AML-193 (cell line): ENCODE results near the gene AHNAK2.
"Not testable (repeated sequence)": the region's sequence is repeated elsewhere in the genome, so short reads cannot be mapped to it uniquely, and the experiment has no call there.

ENCODE experiments used
- DNase-seq, 2 experiments: peaks; one replicate each; lab custom pipeline; 2025; lab: John Stamatoyannopoulos, UW

AHNAK2 gene

GRCh38 chr14:104898870-104899510 is 79.2 kb downstream of the AHNAK2 start:
- no peak for DNase-seq

- DNase-seq: no peak
Observed at GRCh38 chr14:104898195-104898558, 80.0 kb downstream of the AHNAK2 start.

GRCh38 chr14:104897330-104898194 is 80.6 kb downstream of the AHNAK2 start:
- DNase-seq: no peak

DNA sequence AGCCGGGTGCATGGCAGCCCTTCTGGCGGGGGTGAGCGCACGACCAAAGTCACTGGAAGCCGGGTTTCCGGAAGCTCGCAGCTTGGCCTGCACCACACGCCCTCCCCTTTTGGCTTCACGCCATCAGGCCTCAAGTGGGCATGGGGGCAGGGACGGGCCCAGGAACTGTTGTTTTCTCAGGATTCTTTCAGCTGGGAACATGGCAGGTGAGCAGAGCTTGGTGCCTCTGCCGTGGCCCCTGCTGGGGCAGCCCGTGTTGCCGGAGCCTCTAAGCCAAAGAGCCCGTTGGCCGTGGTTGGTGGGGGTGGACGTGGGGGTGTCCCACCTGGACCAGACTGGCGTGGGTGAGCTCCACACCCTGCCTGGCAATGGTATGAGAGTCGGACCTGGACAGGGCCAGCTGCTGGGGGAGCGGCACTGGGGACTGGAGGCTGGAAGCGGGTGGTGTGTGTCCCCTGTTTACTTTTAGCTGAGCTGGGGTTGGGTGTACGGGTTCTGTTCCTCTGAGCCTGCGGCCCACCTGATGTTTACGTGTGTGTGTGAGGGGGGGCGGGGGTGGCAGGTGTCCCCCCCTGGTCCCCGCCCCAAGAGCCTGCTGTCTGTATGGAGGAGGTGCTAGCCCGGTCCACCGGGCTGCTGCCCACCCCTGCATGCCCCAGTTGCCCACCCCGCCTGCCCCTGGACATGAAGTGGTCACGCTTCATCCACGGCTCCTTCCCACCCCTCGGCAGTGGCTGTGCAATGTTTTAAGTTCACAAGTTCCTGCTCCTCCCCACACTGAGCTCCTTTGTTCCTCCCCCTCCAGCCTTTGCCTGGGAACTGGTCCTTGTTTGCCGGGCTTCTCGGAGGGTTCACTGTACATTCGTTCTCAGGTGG is 82.2 kb downstream of the AHNAK2 start:
- DNase-seq: no peak

GRCh38 chr14:104895207-104895785 is 82.9 kb downstream of the AHNAK2 start:
- no peak for DNase-seq

- DNase-seq: no peak
Observed at GRCh38 chr14:104894331-104895206, 83.6 kb downstream of the AHNAK2 start.

- no peak for DNase-seq
Observed at GRCh38 chr14:104893435-104894207, 84.6 kb downstream of the AHNAK2 start.

GRCh38 chr14:104892531-104893434 is 85.4 kb downstream of the AHNAK2 start:
- DNase-seq: no peak

DNA sequence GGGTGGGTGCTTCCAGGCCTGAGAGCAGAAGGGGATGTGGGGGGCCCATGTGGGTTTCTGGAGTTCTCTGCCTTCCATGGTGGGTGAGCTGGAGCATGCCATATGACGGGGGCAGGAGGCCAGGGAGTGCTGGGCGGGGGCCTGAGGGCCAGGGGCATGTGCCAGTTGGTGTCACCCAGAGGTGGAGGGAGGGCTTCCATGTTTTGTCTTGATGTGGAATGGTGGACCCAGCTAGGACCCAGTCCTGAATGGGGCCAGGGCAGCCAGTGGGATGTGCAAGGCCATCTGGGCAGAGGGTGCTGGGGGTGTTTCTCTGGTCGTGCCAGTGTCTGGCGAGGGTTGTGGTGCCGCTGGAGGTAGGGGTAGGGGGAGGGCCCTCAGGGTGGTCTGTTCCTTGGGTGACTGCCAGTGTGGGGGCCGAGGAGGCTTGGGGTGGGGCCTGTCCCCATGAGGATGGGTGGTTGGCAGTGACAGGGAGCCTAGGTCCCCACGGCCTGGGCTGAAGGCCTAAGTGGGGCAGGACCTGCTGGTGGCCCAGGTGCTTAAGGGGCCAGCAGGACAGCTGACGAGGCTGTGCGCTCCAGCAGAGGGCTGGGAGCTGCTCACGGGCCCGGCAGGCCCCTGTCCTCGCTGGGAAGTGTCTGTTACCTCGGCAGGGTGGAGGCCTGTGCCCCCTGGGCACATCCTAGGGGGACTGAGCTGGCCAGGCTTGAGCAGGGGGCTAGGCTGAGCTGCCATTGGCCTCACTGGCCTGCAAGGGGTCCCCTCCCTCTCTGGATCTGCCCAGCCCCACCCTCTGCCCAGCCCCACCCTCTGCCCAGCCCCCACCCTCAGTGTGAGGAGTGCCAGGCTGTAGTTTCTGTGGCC is 86.3 kb downstream of the AHNAK2 start:
- DNase-seq: no peak

GRCh38 chr14:104891121-104891551 is 87.0 kb downstream of the AHNAK2 start:
- no peak for DNase-seq

DNA sequence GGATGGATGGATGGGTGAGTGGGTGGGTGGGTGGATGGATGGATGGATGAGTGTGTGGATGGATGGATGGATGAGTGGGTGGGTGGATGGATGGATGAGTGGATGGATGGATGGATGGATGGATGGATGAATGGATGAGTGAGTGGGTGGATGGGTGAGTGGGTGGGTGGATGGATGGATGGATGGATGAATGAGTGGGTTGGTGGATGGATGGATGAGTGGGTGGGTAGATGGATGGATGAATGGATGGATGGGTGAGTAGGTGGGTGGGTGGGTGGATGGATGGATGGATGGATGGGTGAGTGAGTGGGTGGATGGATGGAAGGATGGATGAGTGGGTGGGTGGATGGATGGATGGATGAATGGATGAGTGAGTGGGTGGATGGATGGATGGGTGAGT is 87.9 kb downstream of the AHNAK2 start:
- not testable (repeated sequence) for DNase-seq

DNA sequence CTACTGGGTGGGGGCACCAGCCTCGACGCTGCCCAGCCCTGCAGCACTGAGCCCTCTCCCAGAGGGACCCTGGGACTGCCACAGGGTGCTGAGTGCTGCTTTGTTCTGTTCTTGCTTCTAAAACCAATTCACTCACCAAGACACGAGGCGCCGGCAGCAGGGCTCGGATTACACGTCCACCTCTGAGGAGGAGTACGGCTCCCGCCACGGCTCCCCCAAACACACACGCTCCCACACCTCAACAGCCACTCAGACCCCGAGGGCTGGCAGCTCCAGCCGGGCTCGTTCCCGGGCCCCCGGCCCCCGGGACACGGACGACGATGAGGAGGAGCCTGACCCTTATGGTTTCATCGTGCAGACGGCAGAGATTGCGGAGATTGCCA is 88.8 kb downstream of the AHNAK2 start:
- DNase-seq: no peak

DNA sequence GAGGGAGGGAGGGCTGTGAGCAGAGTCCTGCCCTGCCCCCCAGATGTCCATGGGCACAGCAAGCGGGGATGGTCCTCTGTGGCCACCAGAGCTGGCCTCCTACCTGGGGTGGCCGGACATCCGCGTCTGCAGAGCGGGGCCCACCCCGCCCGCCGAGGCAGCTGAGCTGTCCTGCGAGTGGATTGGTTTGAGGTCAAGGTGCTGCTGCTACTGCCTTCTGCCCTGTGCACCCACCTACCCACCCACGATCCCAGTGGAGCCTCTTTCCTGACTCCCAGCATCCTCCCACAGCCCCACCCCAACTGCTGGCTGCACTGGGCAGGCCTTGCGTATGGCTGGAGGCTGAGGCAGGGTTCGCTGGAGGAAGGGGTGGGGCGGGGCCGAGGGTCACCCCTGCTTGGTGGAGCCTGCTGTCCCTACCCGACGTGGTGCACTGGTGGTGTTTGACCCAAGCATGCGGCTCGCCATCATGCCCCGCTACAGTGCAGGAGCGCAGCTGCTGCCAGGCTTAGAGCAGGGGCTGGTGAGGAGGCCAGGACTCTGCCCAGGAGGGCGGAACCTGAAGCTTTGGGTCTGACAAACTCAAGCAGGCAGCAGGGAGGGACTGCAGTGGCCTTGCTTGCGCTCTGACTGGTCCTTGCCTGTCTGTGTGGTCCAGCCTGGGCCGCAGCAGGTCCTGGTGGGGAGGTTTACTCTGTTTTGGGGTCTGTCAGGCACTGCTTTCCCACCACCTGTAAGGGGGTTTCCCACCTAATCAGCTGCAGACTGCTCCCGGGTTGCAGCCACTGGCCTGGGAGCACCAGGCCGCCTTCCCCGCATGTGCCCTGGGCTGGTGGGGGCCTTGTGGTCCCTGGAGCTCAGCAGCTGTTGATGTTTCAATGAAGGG is 89.4 kb downstream of the AHNAK2 start:
- no peak for DNase-seq

DNA sequence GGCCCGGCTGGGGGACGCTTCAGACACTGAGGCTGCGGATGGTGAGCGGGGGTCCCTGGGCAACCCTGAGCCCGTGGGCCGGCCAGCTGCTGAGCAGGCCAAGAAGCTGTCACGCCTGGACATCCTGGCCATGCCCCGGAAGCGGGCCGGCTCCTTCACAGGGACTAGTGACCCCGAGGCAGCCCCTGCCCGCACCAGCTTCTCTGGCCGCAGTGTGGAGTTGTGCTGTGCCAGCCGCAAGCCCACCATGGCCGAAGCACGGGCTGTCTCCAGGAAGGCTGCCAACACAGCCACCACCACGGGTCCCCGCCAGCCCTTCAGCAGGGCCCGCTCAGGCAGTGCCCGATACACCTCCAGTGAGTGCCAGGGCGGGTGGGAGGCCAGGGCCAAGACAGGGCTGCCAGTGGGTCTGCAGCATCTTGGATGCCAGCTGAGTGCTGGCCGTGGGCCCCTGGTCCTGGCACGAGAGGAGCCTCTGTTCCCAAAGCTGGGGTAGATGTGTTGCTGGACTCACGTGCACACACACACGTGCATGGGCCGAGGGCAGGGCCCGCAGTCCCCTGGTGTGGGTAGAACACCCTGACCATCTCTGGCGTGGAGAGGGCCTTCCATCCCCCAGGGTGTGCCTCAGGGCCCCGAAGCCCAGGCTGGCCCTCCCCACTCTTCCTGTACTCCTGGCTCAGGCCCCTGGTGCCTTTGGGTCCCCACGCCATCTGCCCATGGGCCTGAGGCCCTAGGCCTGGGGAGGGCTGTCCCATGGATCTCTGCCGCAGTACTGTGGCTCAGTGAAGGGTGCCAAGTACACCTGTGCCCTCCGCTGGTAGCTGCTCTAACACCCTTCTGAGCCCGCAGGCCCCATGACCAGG is 90.3 kb downstream of the AHNAK2 start:
- no peak for DNase-seq
